CD4-positive, alpha-beta memory T cell (primary cell): Measurements from ENCODE around the gene STIL. TPM values are rescaled to one million over a fixed set of nuclear protein-coding genes. Genes with fewer than 3 reads are reported as not detected.
"Not testable (repeated sequence)": the region's sequence is repeated elsewhere in the genome, so short reads cannot be mapped to it uniquely, and the experiment has no call there.

Source experiments
- CTCF ChIA-PET: fragments of 350-600 bp; sonication (Branson Sonifier 250); formaldehyde crosslinking; loops from one replicate; lab custom pipeline; 2021; ENCODE audit warnings: inconsistent platforms; ENCODE audit not compliant: partially characterized antibody; lab: Charles Lee
- POLR2A ChIA-PET: fragments of 350-600 bp; sonication (Branson Sonifier 250); formaldehyde crosslinking; loops from one replicate; lab custom pipeline; 2021; ENCODE audit not compliant: partially characterized antibody; lab: Charles Lee
- DNase-seq, 5 donors: peaks; one replicate each; pipeline versions ENCODE4 v3.0.0 to v3.0.0-alpha.2; 2020 to 2022; ENCODE audit warnings: mixed read lengths in 1 of 5
- H3K27ac ChIP-seq: one replicate; pipeline ENCODE4 v1.7.0; 2013; ENCODE audit warnings: low read depth, low read length
- H3K27me3 ChIP-seq: 2 replicates; pipeline ENCODE4 v1.7.0; 2013; ENCODE audit warnings: mild to moderate bottlenecking, low read length, moderate library complexity; ENCODE audit not compliant: insufficient read depth
- H3K36me3 ChIP-seq: 2 replicates; pipeline ENCODE4 v1.7.0; 2013; ENCODE audit warnings: mild to moderate bottlenecking, low read length, moderate library complexity; ENCODE audit not compliant: insufficient read depth
- H3K4me1 ChIP-seq: 2 replicates; pipeline ENCODE4 v1.7.0; 2013; ENCODE audit warnings: mild to moderate bottlenecking, low read length, moderate library complexity; ENCODE audit not compliant: insufficient read depth
- H3K4me3 ChIP-seq, 2 donors: one replicate each; pipeline ENCODE4 v1.7.0; 2013; ENCODE audit warnings: low read length in 2 of 2, mild to moderate bottlenecking in 1 of 2
- H3K9me3 ChIP-seq, 2 donors: one replicate each; pipeline ENCODE4 v1.7.0; 2013; ENCODE audit warnings: low read length in 2 of 2, control low read depth in 1 of 2; ENCODE audit not compliant: control insufficient read depth in 1 of 2
- H3K27ac Mint-ChIP-seq, 7 donors: one replicate each; pipeline ENCODE4 v1.8.0; 2020 to 2021; ENCODE audit warnings: mixed read lengths in 7 of 7, mild to moderate bottlenecking in 6 of 7, inconsistent platforms in 3 of 7, moderate library complexity in 3 of 7
- H3K27me3 Mint-ChIP-seq, 2 donors: one replicate each; pipeline ENCODE4 v1.8.0; 2020 to 2021; ENCODE audit warnings: mixed read lengths in 2 of 2
- H3K36me3 Mint-ChIP-seq, 2 donors: one replicate each; pipeline ENCODE4 v1.8.0; 2020 to 2021; ENCODE audit warnings: mixed read lengths in 2 of 2, inconsistent platforms in 1 of 2, mild to moderate bottlenecking in 1 of 2
- H3K4me1 Mint-ChIP-seq, 4 donors: one replicate each; pipeline ENCODE4 v1.8.0; 2020 to 2021; ENCODE audit warnings: mixed read lengths in 4 of 4, mild to moderate bottlenecking in 1 of 4
- H3K4me3 Mint-ChIP-seq, 8 donors: one replicate each; pipeline ENCODE4 v1.8.0; 2020 to 2021; ENCODE audit warnings: mixed read lengths in 8 of 8, mild to moderate bottlenecking in 7 of 8, moderate library complexity in 6 of 8, inconsistent platforms in 3 of 8
- H3K9me3 Mint-ChIP-seq, 8 donors: one replicate each; pipeline ENCODE4 v1.8.0; 2020 to 2021; ENCODE audit warnings: mixed read lengths in 8 of 8, mild to moderate bottlenecking in 5 of 8, inconsistent platforms in 3 of 8, moderate library complexity in 1 of 8
- intact Hi-C: fragments of 100-400 bp; cut with micrococcal nuclease; formaldehyde crosslinking; loops from one replicate; pipeline ENCODE4 v1.15.1; 2023
- polyA plus RNA-seq, 2 donors: library from polyadenylated mRNA; unstranded; fragments of 300-500 nt; fragmentation: Illumina TruSeq; gene quantifications; one replicate each; pipeline ENCODE4 v1.2.3, GENCODE V29; 2021
- total RNA-seq, 2 experiments: library from RNA; stranded (reverse); gene quantifications; one replicate each; pipeline ENCODE4 v1.2.3, GENCODE V29; 2021

STIL gene
- total and polyA plus RNA-seq, 4 experiments from 2014 or later: 0.34 to 2.6 (median 1.3) TPM

DNA sequence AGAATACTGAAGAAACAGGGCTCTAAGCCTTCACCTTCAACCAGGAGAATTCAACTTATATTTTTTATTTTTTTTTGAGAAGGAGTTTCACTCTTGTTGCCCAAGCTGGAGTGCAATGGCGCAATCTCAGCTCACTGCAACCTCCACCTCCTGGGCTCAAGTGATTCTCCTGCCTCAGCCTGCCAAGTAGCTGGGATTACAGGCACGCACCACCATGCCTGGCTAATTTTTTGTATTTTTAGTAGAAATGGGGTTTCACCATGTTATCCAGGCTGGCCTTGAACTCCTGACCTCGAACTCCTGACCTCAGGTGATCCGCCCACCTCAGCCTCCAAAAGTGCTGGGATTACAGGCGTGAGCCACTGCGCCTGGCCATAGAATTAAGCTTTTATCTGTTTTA, 19.1 kb downstream of the STIL start:
- H3K4me1 ChIP-seq, intact Hi-C loops, H3K27me3 ChIP-seq, DNase-seq, H3K27ac ChIP-seq, H3K4me3 Mint-ChIP-seq, POLR2A ChIA-PET, H3K4me1 Mint-ChIP-seq, H3K9me3 Mint-ChIP-seq, H3K9me3 ChIP-seq, H3K36me3 Mint-ChIP-seq, H3K27me3 Mint-ChIP-seq, H3K4me3 ChIP-seq, H3K36me3 ChIP-seq, H3K27ac Mint-ChIP-seq: not testable (repeated sequence)
- CTCF ChIA-PET: interaction anchor here (1.5 kb wide), 1 partner anchor 32 kb away, joined by 6 read pairs; no protein-coding TSS in a partner anchor

DNA sequence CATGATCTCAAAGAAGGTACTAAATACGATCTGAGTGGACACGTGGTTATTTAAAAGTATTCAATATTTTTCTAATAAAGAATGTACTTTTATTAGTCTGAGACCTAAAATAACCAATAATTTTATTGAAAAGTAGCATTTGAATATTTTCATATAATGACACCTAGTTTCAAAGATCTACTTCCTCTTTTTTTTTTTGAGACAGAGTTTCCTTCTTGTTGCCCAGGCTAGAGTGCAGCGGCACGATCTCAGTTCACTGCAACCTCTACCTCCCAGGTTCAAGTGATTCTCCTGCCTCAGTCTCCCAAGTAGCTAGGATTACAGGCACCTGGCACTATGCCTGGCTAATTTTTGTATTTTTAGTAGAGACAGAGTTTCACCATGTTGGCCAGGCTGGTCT, 25.8 kb downstream of the STIL start:
- POLR2A ChIA-PET: not testable (repeated sequence)

DNA sequence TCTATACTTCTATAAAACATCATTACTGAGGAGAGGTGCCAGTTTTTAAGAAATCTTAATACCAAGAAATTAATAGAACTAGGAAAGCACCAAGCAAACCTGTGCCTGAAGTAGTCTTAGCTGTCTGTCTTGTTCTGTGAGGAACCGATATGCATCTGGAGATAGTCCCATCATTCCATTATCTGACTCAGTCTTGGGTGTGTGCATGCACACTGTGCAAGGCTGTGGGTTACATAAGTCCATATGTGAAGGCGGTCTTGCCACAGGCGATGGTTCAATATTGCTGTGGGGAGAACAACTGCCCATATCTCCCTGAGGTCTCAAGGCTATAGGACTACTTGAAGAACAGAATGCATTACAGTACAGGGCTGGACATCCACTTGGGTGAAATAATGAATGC, 33.8 kb downstream of the STIL start:
- ChIA-PET CTCF (no interaction called here), POLR2A (no interaction called here)
- Mint-ChIP-seq H3K9me3 (no peaks in the 10 kb centered on the region), H3K27ac (no peak overlapping the region), H3K36me3 (peaks cover 0 to 4% of the 10 kb centered on the region in 2 donors), H3K27me3 (no peaks in the 10 kb centered on the region), H3K4me1 (no peaks in the 10 kb centered on the region), H3K4me3 (no peak overlapping the region)
- H3K4me1 ChIP-seq: no peaks in the 10 kb centered on the region
- H3K27me3 ChIP-seq: no peaks in the 10 kb centered on the region
- intact Hi-C loops: no loop called here
- no peaks in the 10 kb centered on the region for H3K36me3 ChIP-seq
- H3K4me3 ChIP-seq: no peak overlapping the region
- H3K27ac ChIP-seq: no peak overlapping the region
- no peaks in the 10 kb centered on the region for H3K9me3 ChIP-seq
- no peak for DNase-seq

More for the DNA sequence above, 25.8 kb downstream of the STIL start:
- intact Hi-C loops, H3K27me3 ChIP-seq, H3K36me3 Mint-ChIP-seq, H3K4me3 Mint-ChIP-seq, H3K27me3 Mint-ChIP-seq, H3K4me3 ChIP-seq, H3K4me1 Mint-ChIP-seq, CTCF ChIA-PET, H3K4me1 ChIP-seq, H3K27ac ChIP-seq, H3K9me3 ChIP-seq, DNase-seq, H3K36me3 ChIP-seq, H3K9me3 Mint-ChIP-seq, H3K27ac Mint-ChIP-seq: not testable (repeated sequence)

DNA sequence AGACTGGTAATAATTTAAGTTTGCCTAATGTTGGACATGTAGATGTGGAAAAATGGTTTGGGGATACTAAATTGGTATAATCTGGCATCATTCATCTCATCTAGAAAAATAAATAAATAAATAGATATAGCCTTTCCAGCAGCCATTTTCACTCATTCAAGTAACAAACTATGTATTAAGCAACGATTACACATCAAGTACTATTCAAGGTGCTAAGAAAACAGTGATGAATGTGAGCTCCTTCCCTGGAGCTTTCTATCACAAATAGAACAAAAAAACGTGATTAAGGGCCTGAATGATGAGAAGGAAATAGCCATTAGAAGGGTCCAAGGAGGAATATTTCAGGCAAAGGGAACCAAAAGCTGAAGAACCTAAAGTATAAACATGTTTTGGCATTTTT, 37.1 kb downstream of the STIL start:
- Histone ChIP-seq H3K9me3 (no peaks in the 10 kb centered on the region), H3K27ac (no peak overlapping the region), H3K27me3 (no peaks in the 10 kb centered on the region), H3K4me1 (no peaks in the 10 kb centered on the region), H3K36me3 (no peaks in the 10 kb centered on the region), H3K4me3 (no peak overlapping the region)
- peaks cover 0 to 4% of the 10 kb centered on the region in 2 donors for H3K36me3 Mint-ChIP-seq
- ChIA-PET CTCF (interaction anchor here (1.2 kb wide), 1 partner anchor 14 kb away, joined by 3 read pairs; no protein-coding TSS in a partner anchor), POLR2A (no interaction called here)
- no peaks in the 10 kb centered on the region for H3K27me3 Mint-ChIP-seq
- no peak overlapping the region for H3K27ac Mint-ChIP-seq
- no peak overlapping the region for H3K4me3 Mint-ChIP-seq
- intact Hi-C loops: no loop called here
- no peaks in the 10 kb centered on the region for H3K9me3 Mint-ChIP-seq
- peaks cover 0 to 2% (median 0%) of the 10 kb centered on the region in 4 donors for H3K4me1 Mint-ChIP-seq
- no peak for DNase-seq

DNA sequence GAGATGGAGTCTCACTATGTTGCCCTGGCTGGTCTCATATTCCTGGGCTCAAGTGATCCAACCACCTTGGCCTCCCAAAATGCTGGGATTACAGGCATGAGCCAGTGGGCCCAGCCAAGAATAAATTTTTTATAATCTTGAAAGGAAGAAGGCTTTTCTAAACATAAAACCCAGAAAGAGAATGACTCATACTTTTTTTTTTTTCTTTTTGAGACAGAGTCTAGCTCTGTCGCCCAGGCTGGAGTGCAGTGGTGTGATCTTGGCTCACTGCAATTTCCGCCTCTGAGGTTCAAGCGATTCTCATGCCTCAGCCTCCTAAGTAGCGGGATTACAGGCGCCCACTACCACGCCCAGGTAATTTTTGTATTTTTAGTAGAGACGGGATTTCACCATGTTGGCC, 38.1 kb downstream of the STIL start:
- H3K4me1 ChIP-seq, DNase-seq, H3K27ac ChIP-seq, H3K27ac Mint-ChIP-seq, intact Hi-C loops, H3K36me3 Mint-ChIP-seq, H3K4me3 ChIP-seq, H3K27me3 ChIP-seq, H3K4me3 Mint-ChIP-seq, H3K36me3 ChIP-seq, H3K4me1 Mint-ChIP-seq, H3K9me3 Mint-ChIP-seq, H3K9me3 ChIP-seq, POLR2A ChIA-PET, H3K27me3 Mint-ChIP-seq: not testable (repeated sequence)
- CTCF ChIA-PET: interaction anchor here (0.8 kb wide), 1 partner anchor 13 kb away, joined by 3 read pairs; no protein-coding TSS in a partner anchor

GRCh38 chr1:47265529-47265928, 48.4 kb downstream of the STIL start:
- DNase-seq, H3K9me3 Mint-ChIP-seq, H3K27ac ChIP-seq, H3K4me1 Mint-ChIP-seq, H3K9me3 ChIP-seq, H3K27ac Mint-ChIP-seq, POLR2A ChIA-PET, H3K4me1 ChIP-seq, H3K36me3 Mint-ChIP-seq, H3K27me3 Mint-ChIP-seq, H3K36me3 ChIP-seq, intact Hi-C loops, H3K4me3 ChIP-seq, H3K4me3 Mint-ChIP-seq, H3K27me3 ChIP-seq: not testable (repeated sequence)
- CTCF ChIA-PET: interaction anchor here (1.1 kb wide), 2 partner anchors 72 to 86 kb away, joined by 3 read pairs; no protein-coding TSS in a partner anchor

DNA sequence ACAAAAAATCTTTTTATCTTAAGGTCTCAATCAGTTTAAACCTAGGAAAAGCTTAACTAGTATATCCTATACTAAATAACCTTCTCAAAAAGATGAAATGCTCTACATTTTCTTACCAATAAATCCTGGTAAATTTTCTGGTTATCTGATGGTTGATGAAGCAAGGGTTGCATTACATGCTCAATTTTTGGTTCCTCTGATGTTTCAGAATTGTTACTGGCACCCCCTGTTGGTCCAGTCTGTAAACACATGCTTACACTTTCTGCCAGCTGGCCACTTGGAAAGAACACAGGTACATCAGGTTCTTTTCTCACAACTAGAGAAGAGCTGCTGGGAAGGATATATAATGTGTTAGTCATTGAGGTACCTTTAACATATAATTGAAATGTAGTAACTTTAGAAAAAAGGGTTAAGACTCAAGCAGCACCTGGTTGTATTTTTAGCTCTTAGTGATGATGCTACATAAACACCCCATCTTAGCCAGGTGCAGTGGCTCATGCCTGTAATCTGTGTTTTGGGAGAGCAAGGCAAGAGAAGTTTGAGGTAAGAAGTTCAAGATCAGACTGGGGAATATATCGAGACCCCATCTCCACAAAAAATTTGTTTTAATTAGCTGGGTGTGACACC, 51.0 kb downstream of the STIL start:
- POLR2A ChIA-PET: interaction anchor here (1.2 to 1.5 kb wide), 2 partner anchors 9 to 72 kb away, joined by 3 to 4 read pairs; no protein-coding TSS in a partner anchor

More for the DNA sequence above, 51.0 kb downstream of the STIL start:
- CTCF ChIA-PET: interaction anchor here (0.6 to 4.0 kb wide), 26 partner anchors 9 to 175 kb away, joined by 3 to 67 read pairs (median 4); partner anchors contain the start of genes CMPK1, FOXD2, PDZK1IP1 and STIL
- H3K9me3 ChIP-seq: no peaks in the 10 kb centered on the region
- H3K27me3 ChIP-seq: no peaks in the 10 kb centered on the region
- H3K27me3 Mint-ChIP-seq: no peaks in the 10 kb centered on the region
- no peak overlapping the region for H3K27ac ChIP-seq
- no peaks in the 10 kb centered on the region for H3K36me3 Mint-ChIP-seq
- no peak overlapping the region for H3K27ac Mint-ChIP-seq
- no peaks in the 10 kb centered on the region for H3K4me1 ChIP-seq
- H3K4me3 ChIP-seq: no peak overlapping the region
- no peak overlapping the region for H3K4me3 Mint-ChIP-seq
- no peaks in the 10 kb centered on the region for H3K4me1 Mint-ChIP-seq
- H3K36me3 ChIP-seq: no peaks in the 10 kb centered on the region
- intact Hi-C loops: loop anchor here (1.0 kb wide), 1 partner anchor 70 kb away; no protein-coding TSS in a partner anchor
- peak in 4 of 5 donors; percentile 8 to 32 (median 16) for DNase-seq
- no peaks in the 10 kb centered on the region for H3K9me3 Mint-ChIP-seq
